NB4 (cell line): Measurements from ENCODE around the gene RALB.

Source experiments
- MYC ChIP-seq: IDR thresholded peaks from 2 replicates; pipeline ENCODE4 v1.6.1; 2011; ENCODE audit warnings: low read depth, low read length
- POLR2A ChIP-seq: IDR thresholded peaks from 2 replicates; pipeline ENCODE4 v1.6.1; 2011; ENCODE audit warnings: mild to moderate bottlenecking; ENCODE audit not compliant: insufficient read length; ENCODE audit errors: extremely low read depth
- TF ChIP-seq, protein P1 (sequence below): IDR thresholded peaks from one replicate; pipeline ENCODE4 v1.5.1; 2012; ENCODE audit warnings: low read depth, low read length
- TF ChIP-seq, protein P2 (sequence below): IDR thresholded peaks from 2 replicates; pipeline ENCODE4 v1.6.1; 2011; ENCODE audit warnings: low read depth, low read length

- TF ChIP-seq, protein P1, sequence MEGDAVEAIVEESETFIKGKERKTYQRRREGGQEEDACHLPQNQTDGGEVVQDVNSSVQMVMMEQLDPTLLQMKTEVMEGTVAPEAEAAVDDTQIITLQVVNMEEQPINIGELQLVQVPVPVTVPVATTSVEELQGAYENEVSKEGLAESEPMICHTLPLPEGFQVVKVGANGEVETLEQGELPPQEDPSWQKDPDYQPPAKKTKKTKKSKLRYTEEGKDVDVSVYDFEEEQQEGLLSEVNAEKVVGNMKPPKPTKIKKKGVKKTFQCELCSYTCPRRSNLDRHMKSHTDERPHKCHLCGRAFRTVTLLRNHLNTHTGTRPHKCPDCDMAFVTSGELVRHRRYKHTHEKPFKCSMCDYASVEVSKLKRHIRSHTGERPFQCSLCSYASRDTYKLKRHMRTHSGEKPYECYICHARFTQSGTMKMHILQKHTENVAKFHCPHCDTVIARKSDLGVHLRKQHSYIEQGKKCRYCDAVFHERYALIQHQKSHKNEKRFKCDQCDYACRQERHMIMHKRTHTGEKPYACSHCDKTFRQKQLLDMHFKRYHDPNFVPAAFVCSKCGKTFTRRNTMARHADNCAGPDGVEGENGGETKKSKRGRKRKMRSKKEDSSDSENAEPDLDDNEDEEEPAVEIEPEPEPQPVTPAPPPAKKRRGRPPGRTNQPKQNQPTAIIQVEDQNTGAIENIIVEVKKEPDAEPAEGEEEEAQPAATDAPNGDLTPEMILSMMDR = no peak
- TF ChIP-seq POLR2A (no peak), MYC (no peak)
- TF ChIP-seq, protein P2, sequence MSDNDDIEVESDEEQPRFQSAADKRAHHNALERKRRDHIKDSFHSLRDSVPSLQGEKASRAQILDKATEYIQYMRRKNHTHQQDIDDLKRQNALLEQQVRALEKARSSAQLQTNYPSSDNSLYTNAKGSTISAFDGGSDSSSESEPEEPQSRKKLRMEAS = no peak
Observed at GRCh38 chr2:120240901-120241429, 11.7 kb upstream of the RALB start.
